Esophagus squamous epithelium (tissue), 5 donors: ENCODE data around the gene ZFP57. TPM values are rescaled to one million over a fixed set of nuclear protein-coding genes. Genes with fewer than 3 reads are reported as not detected.

Experiments
- DNase-seq: peaks from one replicate; lab custom pipeline; 2025; lab: John Stamatoyannopoulos, UW
- H3K27ac ChIP-seq, 4 donors: fragments of 200-600 bp; sonication (generic); one replicate each; pipeline ENCODE4 v1.5.1; 2016 to 2019; ENCODE audit warnings: mild to moderate bottlenecking in 1 of 4
- H3K27me3 ChIP-seq, 4 donors: fragments of 200-600 bp; sonication (generic); 1 replicate in 3 of 4; 2 replicates in 1 of 4; pipeline versions ENCODE4 v1.5.1 to v1.6.0; 2017 to 2021; ENCODE audit warnings: antibody characterized with exemption in 1 of 4
- H3K36me3 ChIP-seq, 3 donors: fragments of 200-600 bp; sonication (generic); one replicate each; pipeline ENCODE4 v1.5.1; 2016 to 2019
- H3K4me1 ChIP-seq, 3 donors: fragments of 200-600 bp; sonication (generic); one replicate each; pipeline ENCODE4 v1.5.1; 2017 to 2019
- H3K4me3 ChIP-seq, 4 donors: fragments of 200-600 bp; sonication (generic); 1 replicate in 3 of 4; 2 replicates in 1 of 4; pipeline ENCODE4 v1.5.1; 2016 to 2019; ENCODE audit warnings: mild to moderate bottlenecking in 2 of 4, moderate library complexity in 1 of 4
- H3K9me3 ChIP-seq, 3 donors: fragments of 200-600 bp; sonication (generic); one replicate each; pipeline ENCODE4 v1.5.1; 2016 to 2019
- POLR2A ChIP-seq, 4 donors: fragments of 450-650 bp; IDR thresholded peaks; one replicate each; pipeline ENCODE4 v1.6.1; 2017; ENCODE audit warnings: antibody characterized with exemption in 4 of 4, mild to moderate bottlenecking in 4 of 4, moderate library complexity in 3 of 4
- WGBS, 2 donors: methylation state at CpG; one replicate each; pipeline ENCODE4 v1.1.5; 2018; 5-methylcytosine and 5-hydroxymethylcytosine counted together
- intact Hi-C: fragments of 100-400 bp; cut with DNase I; formaldehyde crosslinking; loops from one replicate; pipeline ENCODE4 v1.15.0; 2022
- total RNA-seq, 4 donors: library from RNA; depleted of rRNA; stranded (reverse); fragments of >200 nt; gene quantifications; one replicate each; pipeline ENCODE4 v1.1.0, GENCODE V29; 2016
- TF ChIP-seq, protein P1 (sequence below), 6 experiments: fragments of 450-650 bp in 4 of 6; fragments of 200-600 bp in 2 of 6; sonication (generic) in 2 of 6; IDR thresholded peaks; one replicate each; pipeline ENCODE4 v1.5.1; 2016 to 2019; ENCODE audit warnings: antibody characterized with exemption in 6 of 6, mild to moderate bottlenecking in 4 of 6, moderate library complexity in 4 of 6
- donor health status: DM: yes; HTN: yes; CAD: no.

Gene ZFP57
- total RNA-seq = 1 to 10 TPM in 1 of 4 donors, not detected in 3; 2.4 TPM

GRCh38 chr6:29680904-29681303, at the start of gene ZFP57:
Gene ZFP57, minus strand, starts transcription at chr6:29681152. Its CDS starts 4,149 bp downstream, at chr6:29677003.
- Histone ChIP-seq H3K4me3 (peak within 1 kb of the TSS in 1 of 4 donors; percentile 50), H3K27me3 (peaks cover 0 to 13% (median 0%) of the 10 kb centered on the region in 4 donors), H3K27ac (no peak within 1 kb of the TSS), H3K9me3 (no peaks in the 10 kb centered on the region), H3K36me3 (no peaks in the 10 kb centered on the region), H3K4me1 (no peaks in the 10 kb centered on the region)
- intact Hi-C loops = no loop called here
- 33 to 83% methylated on average over 1 to 11 of the region's 31 CpGs for WGBS, 2 donors
- TF ChIP-seq, protein P1, sequence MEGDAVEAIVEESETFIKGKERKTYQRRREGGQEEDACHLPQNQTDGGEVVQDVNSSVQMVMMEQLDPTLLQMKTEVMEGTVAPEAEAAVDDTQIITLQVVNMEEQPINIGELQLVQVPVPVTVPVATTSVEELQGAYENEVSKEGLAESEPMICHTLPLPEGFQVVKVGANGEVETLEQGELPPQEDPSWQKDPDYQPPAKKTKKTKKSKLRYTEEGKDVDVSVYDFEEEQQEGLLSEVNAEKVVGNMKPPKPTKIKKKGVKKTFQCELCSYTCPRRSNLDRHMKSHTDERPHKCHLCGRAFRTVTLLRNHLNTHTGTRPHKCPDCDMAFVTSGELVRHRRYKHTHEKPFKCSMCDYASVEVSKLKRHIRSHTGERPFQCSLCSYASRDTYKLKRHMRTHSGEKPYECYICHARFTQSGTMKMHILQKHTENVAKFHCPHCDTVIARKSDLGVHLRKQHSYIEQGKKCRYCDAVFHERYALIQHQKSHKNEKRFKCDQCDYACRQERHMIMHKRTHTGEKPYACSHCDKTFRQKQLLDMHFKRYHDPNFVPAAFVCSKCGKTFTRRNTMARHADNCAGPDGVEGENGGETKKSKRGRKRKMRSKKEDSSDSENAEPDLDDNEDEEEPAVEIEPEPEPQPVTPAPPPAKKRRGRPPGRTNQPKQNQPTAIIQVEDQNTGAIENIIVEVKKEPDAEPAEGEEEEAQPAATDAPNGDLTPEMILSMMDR (IDR thresholded peaks at IDR 0.05) = no peak
- no peak for TF ChIP-seq POLR2A (IDR thresholded peaks at IDR 0.05)
- DNase-seq = no peak

GRCh38 chr6:29730575-29731126, 49.7 kb upstream of the ZFP57 start:
- 49 to 54% methylated on average over 7 of the region's 7 CpGs for WGBS, 2 donors
- no peaks in the 10 kb centered on the region for H3K9me3 ChIP-seq
- intact Hi-C loops = no loop called here

DNA sequence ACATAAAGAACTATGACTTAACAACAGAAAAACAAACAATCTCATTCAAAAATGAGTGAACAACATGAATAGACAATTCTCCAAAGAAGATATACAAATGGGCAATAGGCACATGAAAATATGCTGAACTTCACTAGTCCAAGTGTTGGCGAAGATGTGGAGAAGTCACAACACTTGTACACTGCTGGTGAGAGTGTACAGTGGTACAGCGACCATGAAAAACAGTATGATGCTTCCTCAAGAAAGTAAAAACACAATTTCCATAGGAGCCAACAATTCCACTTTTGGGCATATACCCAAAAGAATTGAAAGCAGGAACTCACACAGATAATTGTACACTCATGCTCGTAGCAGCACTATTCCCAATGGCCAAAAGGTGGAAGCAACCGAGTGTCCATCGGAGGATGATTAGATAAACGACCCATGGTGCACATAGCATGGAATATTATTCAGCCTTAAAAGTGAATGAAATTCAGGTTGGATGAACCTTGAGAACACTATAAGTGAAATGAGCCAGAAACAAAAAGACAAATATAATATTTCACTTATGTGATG, 48.9 kb upstream of the ZFP57 start:
- TF ChIP-seq POLR2A (IDR thresholded peaks at IDR 0.05) = no peak
- TF ChIP-seq, protein P1 (IDR thresholded peaks at IDR 0.05) = no peak
- Histone ChIP-seq H3K27me3 (no peaks in the 10 kb centered on the region), H3K36me3 (peaks cover 0 to 31% (median 13%) of the 10 kb centered on the region in 3 donors), H3K4me1 (peaks cover 0 to 14% (median 8%) of the 10 kb centered on the region in 3 donors), H3K9me3 (no peaks in the 10 kb centered on the region), H3K27ac (no peak overlapping the region), H3K4me3 (no peak overlapping the region)
- no peak for DNase-seq
- 72 to 83% methylated on average over 6 of the region's 6 CpGs for WGBS, 2 donors
- intact Hi-C loops = no loop called here

More at GRCh38 chr6:29730575-29731126, 49.7 kb upstream of the ZFP57 start:
- Histone ChIP-seq H3K36me3 (peaks cover 0 to 23% (median 6%) of the 10 kb centered on the region in 3 donors), H3K27me3 (no peaks in the 10 kb centered on the region), H3K27ac (no peak overlapping the region), H3K4me1 (peaks cover 0 to 6% (median under 1%) of the 10 kb centered on the region in 3 donors), H3K4me3 (no peak overlapping the region)
- TF ChIP-seq POLR2A (IDR thresholded peaks at IDR 0.05) = no peak
- DNase-seq = no peak

GRCh38 chr6:29728875-29729270, 47.9 kb upstream of the ZFP57 start:
- H3K36me3 ChIP-seq = peaks cover 0 to 33% (median 13%) of the 10 kb centered on the region in 3 donors
- intact Hi-C loops = no loop called here
- H3K9me3 ChIP-seq = no peaks in the 10 kb centered on the region
- no peak overlapping the region for H3K4me3 ChIP-seq
- no peak for TF ChIP-seq POLR2A (IDR thresholded peaks at IDR 0.05)
- TF ChIP-seq, protein P1 (IDR thresholded peaks at IDR 0.05) = no peak
- no peak overlapping the region for H3K27ac ChIP-seq
- no peaks in the 10 kb centered on the region for H3K27me3 ChIP-seq
- DNase-seq = no peak
- peaks cover 6 to 23% (median 16%) of the 10 kb centered on the region in 3 donors for H3K4me1 ChIP-seq

DNA sequence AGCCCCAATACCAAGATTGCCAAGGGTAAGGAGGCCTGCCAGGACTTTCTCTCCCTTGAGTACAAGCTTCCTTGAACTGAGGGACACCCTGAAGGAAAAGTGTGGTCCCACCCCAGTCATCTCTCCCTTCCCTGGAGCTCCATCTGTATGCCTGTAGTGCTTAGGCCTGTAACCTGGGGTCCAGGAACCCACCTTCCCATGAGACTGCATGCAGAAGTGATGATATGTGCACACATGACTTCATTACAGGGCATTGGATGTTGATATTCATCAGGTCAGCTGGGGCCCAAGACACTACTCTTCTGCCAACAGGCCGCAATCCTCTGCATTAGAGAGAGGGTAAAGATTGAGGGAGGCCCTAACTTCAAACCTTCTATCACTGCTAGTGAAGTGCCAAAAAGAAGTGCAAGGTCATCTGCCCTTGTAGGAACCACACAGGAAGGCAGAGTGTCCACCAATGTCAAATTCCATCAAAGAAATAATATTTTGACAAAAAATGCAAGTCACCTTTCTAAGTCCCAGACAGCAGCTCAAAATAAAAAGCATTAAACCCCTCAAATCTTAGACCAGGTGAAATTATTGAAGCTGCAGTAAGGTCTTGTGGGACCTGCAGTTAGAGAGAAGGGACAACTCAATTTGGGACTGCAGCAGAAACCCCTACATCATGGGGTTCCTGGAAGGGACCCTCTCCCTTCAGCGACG, 47.4 kb upstream of the ZFP57 start:
- peaks cover 10 to 28% (median 16%) of the 10 kb centered on the region in 3 donors for H3K4me1 ChIP-seq
- H3K27me3 ChIP-seq = no peaks in the 10 kb centered on the region
- no peaks in the 10 kb centered on the region for H3K9me3 ChIP-seq
- no peak overlapping the region for H3K4me3 ChIP-seq
- no peak overlapping the region for H3K27ac ChIP-seq
- TF ChIP-seq, protein P1 (IDR thresholded peaks at IDR 0.05) = no peak
- no peak for TF ChIP-seq POLR2A (IDR thresholded peaks at IDR 0.05)
- WGBS, 2 donors = 90 to 95% methylated on average over 3 of the region's 3 CpGs
- intact Hi-C loops = no loop called here
- no peak for DNase-seq
- peaks cover 0 to 33% (median 13%) of the 10 kb centered on the region in 3 donors for H3K36me3 ChIP-seq
